Measurements from ENCODE around the gene PRIMPOL.

Gene PRIMPOL

DNA sequence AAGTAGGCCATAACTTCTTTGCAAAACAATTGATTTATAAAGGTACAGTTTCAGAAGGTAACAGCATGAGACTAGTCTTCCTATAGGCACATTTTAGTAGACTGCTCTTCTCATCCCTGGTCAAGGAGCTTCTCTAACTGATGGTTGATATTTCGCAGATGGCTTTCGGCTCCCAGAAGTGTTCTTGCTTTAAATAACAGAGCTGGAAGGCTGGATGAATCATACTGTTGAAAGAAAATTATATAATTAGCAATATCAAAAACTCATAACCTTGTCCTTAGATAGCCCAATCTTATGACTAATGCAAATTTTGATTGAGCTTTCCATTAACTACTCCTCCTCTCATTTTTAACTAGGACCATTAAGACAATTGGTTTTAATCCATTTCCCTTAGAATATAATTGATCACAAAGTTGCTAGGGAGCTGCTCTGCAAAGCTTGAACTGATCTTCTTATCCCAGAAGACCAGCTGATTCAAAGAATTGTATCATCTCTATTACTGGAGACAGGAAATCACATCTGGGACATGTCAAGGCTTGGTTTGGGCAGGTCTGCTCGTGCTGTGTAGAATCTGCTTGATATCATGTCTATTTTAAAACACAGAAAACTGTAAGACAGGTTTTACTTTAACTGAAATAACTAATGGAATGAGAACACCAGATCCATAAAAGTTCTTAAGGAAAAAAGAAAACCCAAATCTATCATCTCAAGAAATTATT, 45.8 kb downstream of the PRIMPOL start:
- no peak overlapping the region for H3K27ac ChIP-seq (ENCODE audit: low read depth, low read length)
- H3K23ac ChIP-seq (ENCODE audit: low read length), result no peak overlapping the region
- no peak overlapping the region for H2BK120ac ChIP-seq (ENCODE audit: low read depth, low read length)
- H3K4me2 ChIP-seq (ENCODE audit: low read length), result no peak overlapping the region
- H3K9ac ChIP-seq (ENCODE audit: low read length), result no peak overlapping the region
- no peak overlapping the region for H2BK15ac ChIP-seq (replicated peaks; ENCODE audit: low read depth)
- no peaks in the 10 kb centered on the region for H3K4me1 ChIP-seq (ENCODE audit: control insufficient read depth, low read depth, low read length)
- H2AK5ac ChIP-seq (ENCODE audit: low read length), result no peak overlapping the region
- H3K36me3 ChIP-seq (ENCODE audit: control insufficient read depth, insufficient read depth, low read length), result peaks cover 3% of the 10 kb centered on the region
- H3K4me3 ChIP-seq (ENCODE audit: low read length), result no peak overlapping the region
- WGBS (ENCODE audit: extremely low coverage, insufficient coverage, low lambda C conversion rate), result no CpG with 5 or more reads among the region's 3 CpGs
- H3K79me2 ChIP-seq (ENCODE audit: control insufficient read depth, insufficient read depth, low read length), result no peaks in the 10 kb centered on the region
- H3K27me3 ChIP-seq (ENCODE audit: insufficient read depth, low read length, poor library complexity), result no peaks in the 10 kb centered on the region
- no peak overlapping the region for H3K4ac ChIP-seq (ENCODE audit: low read depth, low read length)
- H3K18ac ChIP-seq (ENCODE audit: low read length), result no peak overlapping the region
- DNase-seq, result no peak
- no peak overlapping the region for H2BK5ac ChIP-seq (ENCODE audit: low read length)
- no peak overlapping the region for H4K8ac ChIP-seq (ENCODE audit: low read depth, low read length)
- H3K56ac ChIP-seq (ENCODE audit: low read length), result no peak overlapping the region
- no peak overlapping the region for H4K5ac ChIP-seq (ENCODE audit: low read length)
- H3K79me1 ChIP-seq (ENCODE audit: low read length), result no peaks in the 10 kb centered on the region

DNA sequence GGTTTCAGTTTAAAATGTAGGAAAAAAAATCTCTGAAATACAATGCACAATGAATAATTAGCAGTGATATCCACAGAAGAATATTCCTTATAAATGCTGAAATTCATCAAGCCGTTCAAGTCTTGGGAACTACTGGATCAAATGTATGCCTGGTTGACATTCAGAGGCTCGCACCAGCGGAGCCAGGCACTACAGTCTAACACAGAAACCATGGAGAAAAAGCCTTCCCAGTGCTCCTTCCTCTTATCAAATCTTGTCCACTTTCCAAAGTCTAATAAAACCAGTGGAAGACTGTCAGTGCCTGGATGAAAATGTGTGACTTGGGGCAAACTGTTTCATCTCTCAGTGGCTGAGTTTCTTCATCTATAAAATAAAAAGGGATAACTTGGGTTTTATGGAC, 48.4 kb downstream of the PRIMPOL start:
- Histone ChIP-seq H3K4ac (ENCODE audit: low read depth, low read length) (no peak overlapping the region), H4K8ac (ENCODE audit: low read depth, low read length) (no peak overlapping the region), H2BK120ac (ENCODE audit: low read depth, low read length) (no peak overlapping the region), H3K27me3 (ENCODE audit: insufficient read depth, low read length, poor library complexity) (no peaks in the 10 kb centered on the region), H3K36me3 (ENCODE audit: control insufficient read depth, insufficient read depth, low read length) (peaks cover 5% of the 10 kb centered on the region), H3K56ac (ENCODE audit: low read length) (no peak overlapping the region), H3K9ac (ENCODE audit: low read length) (no peak overlapping the region), H4K5ac (ENCODE audit: low read length) (no peak overlapping the region), H2AK5ac (ENCODE audit: low read length) (no peak overlapping the region), H3K4me2 (ENCODE audit: low read length) (no peak overlapping the region), H2BK5ac (ENCODE audit: low read length) (no peak overlapping the region), H3K4me1 (ENCODE audit: control insufficient read depth, low read depth, low read length) (no peaks in the 10 kb centered on the region), H2BK15ac (replicated peaks; ENCODE audit: low read depth) (no peak overlapping the region), H3K23ac (ENCODE audit: low read length) (no peak overlapping the region), H3K18ac (ENCODE audit: low read length) (no peak overlapping the region), H3K4me3 (ENCODE audit: low read length) (no peak overlapping the region), H3K79me1 (ENCODE audit: low read length) (no peaks in the 10 kb centered on the region), H3K79me2 (ENCODE audit: control insufficient read depth, insufficient read depth, low read length) (no peaks in the 10 kb centered on the region), H3K27ac (ENCODE audit: low read depth, low read length) (no peak overlapping the region)
- DNase-seq, result no peak
- WGBS (ENCODE audit: extremely low coverage, insufficient coverage, low lambda C conversion rate), result no CpG with 5 or more reads among the region's 3 CpGs

DNA sequence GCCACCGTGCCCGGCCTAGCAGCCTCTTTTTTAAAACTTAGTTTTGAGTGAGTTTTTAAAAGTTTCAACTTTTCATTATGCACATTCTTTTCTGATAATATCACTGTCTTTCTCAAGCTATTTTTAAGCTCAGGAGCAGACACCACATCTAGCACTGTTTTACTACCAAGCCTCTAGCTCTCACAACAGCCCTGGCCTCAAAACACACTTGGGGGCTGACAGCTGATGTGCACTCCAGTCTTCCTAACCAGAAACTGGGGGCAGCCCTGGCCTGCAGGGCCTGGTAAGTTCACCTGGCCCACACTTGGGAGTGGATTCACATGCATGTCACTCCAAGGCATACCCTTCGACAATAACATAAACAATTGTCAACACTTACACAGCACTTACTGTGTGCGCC, 50.4 kb downstream of the PRIMPOL start:
- no peak overlapping the region for H3K23ac ChIP-seq (ENCODE audit: low read length)
- H3K36me3 ChIP-seq (ENCODE audit: control insufficient read depth, insufficient read depth, low read length), result peaks cover 7% of the 10 kb centered on the region
- no peak overlapping the region for H3K56ac ChIP-seq (ENCODE audit: low read length)

DNA sequence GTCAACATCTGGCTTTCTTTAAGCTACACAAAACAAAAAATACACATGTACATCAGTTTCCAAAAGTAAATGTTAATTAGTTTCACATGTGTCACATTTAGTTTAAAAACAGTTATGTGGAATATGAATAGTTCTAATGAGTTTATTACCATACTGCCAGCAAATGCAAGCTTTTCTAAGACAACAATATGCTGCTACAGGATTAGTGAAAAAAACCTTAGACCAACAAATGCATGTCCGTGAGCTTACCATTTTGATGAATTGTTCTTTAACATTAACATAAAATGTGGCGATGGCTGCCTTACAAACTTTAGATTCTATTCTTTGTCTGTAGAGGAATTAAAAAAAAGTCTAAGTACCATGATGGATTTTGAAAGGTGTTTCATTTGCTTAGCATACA, 52.6 kb downstream of the PRIMPOL start:
- Histone ChIP-seq H3K4me1 (ENCODE audit: control insufficient read depth, low read depth, low read length) (no peaks in the 10 kb centered on the region), H3K23ac (ENCODE audit: low read length) (no peak overlapping the region), H3K79me1 (ENCODE audit: low read length) (peaks cover 2% of the 10 kb centered on the region), H2BK120ac (ENCODE audit: low read depth, low read length) (no peak overlapping the region), H3K4me2 (ENCODE audit: low read length) (no peak overlapping the region), H4K8ac (ENCODE audit: low read depth, low read length) (no peak overlapping the region), H3K27ac (ENCODE audit: low read depth, low read length) (no peak overlapping the region), H3K4me3 (ENCODE audit: low read length) (no peak overlapping the region), H3K79me2 (ENCODE audit: control insufficient read depth, insufficient read depth, low read length) (no peaks in the 10 kb centered on the region), H2BK5ac (ENCODE audit: low read length) (no peak overlapping the region), H3K9ac (ENCODE audit: low read length) (no peak overlapping the region), H3K36me3 (ENCODE audit: control insufficient read depth, insufficient read depth, low read length) (peaks cover 9% of the 10 kb centered on the region), H2BK15ac (replicated peaks; ENCODE audit: low read depth) (no peak overlapping the region), H4K5ac (ENCODE audit: low read length) (no peak overlapping the region), H3K27me3 (ENCODE audit: insufficient read depth, low read length, poor library complexity) (no peaks in the 10 kb centered on the region), H2AK5ac (ENCODE audit: low read length) (no peak overlapping the region), H3K56ac (ENCODE audit: low read length) (no peak overlapping the region), H3K18ac (ENCODE audit: low read length) (no peak overlapping the region), H3K4ac (ENCODE audit: low read depth, low read length) (no peak overlapping the region)
- no CpG with 5 or more reads among the region's 2 CpGs for WGBS (ENCODE audit: extremely low coverage, insufficient coverage, low lambda C conversion rate)
- no peak for DNase-seq

More for the DNA sequence above, 50.4 kb downstream of the PRIMPOL start:
- H2BK120ac ChIP-seq (ENCODE audit: low read depth, low read length), result no peak overlapping the region
- DNase-seq, result no peak
- no peaks in the 10 kb centered on the region for H3K4me1 ChIP-seq (ENCODE audit: control insufficient read depth, low read depth, low read length)
- H4K8ac ChIP-seq (ENCODE audit: low read depth, low read length), result no peak overlapping the region
- H2BK15ac ChIP-seq (replicated peaks; ENCODE audit: low read depth), result no peak overlapping the region
- no CpG with 5 or more reads among the region's 4 CpGs for WGBS (ENCODE audit: extremely low coverage, insufficient coverage, low lambda C conversion rate)
- H3K27me3 ChIP-seq (ENCODE audit: insufficient read depth, low read length, poor library complexity), result no peaks in the 10 kb centered on the region
- no peaks in the 10 kb centered on the region for H3K79me2 ChIP-seq (ENCODE audit: control insufficient read depth, insufficient read depth, low read length)
- H3K79me1 ChIP-seq (ENCODE audit: low read length), result peaks cover 2% of the 10 kb centered on the region
- H4K5ac ChIP-seq (ENCODE audit: low read length), result no peak overlapping the region
- H3K4me2 ChIP-seq (ENCODE audit: low read length), result no peak overlapping the region
- no peak overlapping the region for H3K27ac ChIP-seq (ENCODE audit: low read depth, low read length)
- H3K4ac ChIP-seq (ENCODE audit: low read depth, low read length), result no peak overlapping the region
- no peak overlapping the region for H2BK5ac ChIP-seq (ENCODE audit: low read length)
- H3K9ac ChIP-seq (ENCODE audit: low read length), result no peak overlapping the region
- no peak overlapping the region for H3K4me3 ChIP-seq (ENCODE audit: low read length)
- H3K18ac ChIP-seq (ENCODE audit: low read length), result no peak overlapping the region
- H2AK5ac ChIP-seq (ENCODE audit: low read length), result no peak overlapping the region

DNA sequence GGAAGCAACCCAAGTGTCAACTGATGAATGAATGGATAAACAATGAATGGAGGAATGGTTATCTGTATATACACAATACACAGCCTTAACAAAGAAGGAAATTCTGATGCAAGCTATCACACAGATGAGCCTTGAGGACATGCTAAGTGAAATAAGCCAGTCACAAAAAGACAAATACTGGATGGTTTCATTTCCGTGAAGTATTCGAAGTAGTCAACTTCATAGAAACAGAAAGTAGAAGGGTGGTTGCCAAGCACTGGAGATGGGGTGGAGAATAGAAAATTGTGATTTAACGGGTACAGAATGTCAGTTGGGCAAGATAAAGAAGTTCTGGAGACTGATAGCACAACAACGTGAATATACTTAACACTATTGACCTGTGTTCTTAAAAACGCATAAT, 56.2 kb downstream of the PRIMPOL start:
- Histone ChIP-seq H3K36me3 (ENCODE audit: control insufficient read depth, insufficient read depth, low read length) (peaks cover 9% of the 10 kb centered on the region), H3K4me2 (ENCODE audit: low read length) (no peak overlapping the region), H2BK15ac (replicated peaks; ENCODE audit: low read depth) (no peak overlapping the region), H3K4me3 (ENCODE audit: low read length) (no peak overlapping the region), H2BK120ac (ENCODE audit: low read depth, low read length) (no peak overlapping the region), H3K23ac (ENCODE audit: low read length) (no peak overlapping the region), H3K4me1 (ENCODE audit: control insufficient read depth, low read depth, low read length) (no peaks in the 10 kb centered on the region), H3K9ac (ENCODE audit: low read length) (no peak overlapping the region), H3K27me3 (ENCODE audit: insufficient read depth, low read length, poor library complexity) (no peaks in the 10 kb centered on the region), H2BK5ac (ENCODE audit: low read length) (no peak overlapping the region), H4K8ac (ENCODE audit: low read depth, low read length) (no peak overlapping the region), H3K56ac (ENCODE audit: low read length) (no peak overlapping the region), H2AK5ac (ENCODE audit: low read length) (no peak overlapping the region), H3K79me1 (ENCODE audit: low read length) (peaks cover 2% of the 10 kb centered on the region), H3K18ac (ENCODE audit: low read length) (no peak overlapping the region), H3K27ac (ENCODE audit: low read depth, low read length) (no peak overlapping the region), H3K4ac (ENCODE audit: low read depth, low read length) (no peak overlapping the region), H3K79me2 (ENCODE audit: control insufficient read depth, insufficient read depth, low read length) (no peaks in the 10 kb centered on the region), H4K5ac (ENCODE audit: low read length) (no peak overlapping the region)
- no CpG with 5 or more reads among the region's 5 CpGs for WGBS (ENCODE audit: extremely low coverage, insufficient coverage, low lambda C conversion rate)
- DNase-seq, result no peak

DNA sequence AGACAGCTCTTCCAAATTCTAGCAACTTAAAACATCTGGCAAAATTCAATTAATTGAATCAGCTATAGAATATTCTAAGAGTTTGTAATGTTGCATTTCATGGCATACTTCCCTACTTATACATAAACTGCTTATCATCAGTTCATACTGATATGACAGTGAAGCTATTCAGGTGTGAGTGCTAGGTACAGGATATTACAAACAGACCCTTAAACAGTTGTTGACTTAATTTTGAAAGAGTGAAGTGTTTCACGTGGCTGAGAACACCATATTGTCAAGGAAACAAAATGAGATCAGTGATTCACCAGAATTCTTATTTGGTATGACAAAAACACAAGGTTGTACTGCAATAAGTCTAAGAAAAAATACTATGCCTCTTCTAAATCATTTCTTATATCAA, 56.9 kb downstream of the PRIMPOL start:
- H3K36me3 ChIP-seq (ENCODE audit: control insufficient read depth, insufficient read depth, low read length), result peaks cover 9% of the 10 kb centered on the region
- H3K4me2 ChIP-seq (ENCODE audit: low read length), result no peak overlapping the region
- no peak overlapping the region for H3K56ac ChIP-seq (ENCODE audit: low read length)
- no peak overlapping the region for H3K27ac ChIP-seq (ENCODE audit: low read depth, low read length)
- H2BK15ac ChIP-seq (replicated peaks; ENCODE audit: low read depth), result no peak overlapping the region
- no peak overlapping the region for H2BK120ac ChIP-seq (ENCODE audit: low read depth, low read length)
- no peak overlapping the region for H4K5ac ChIP-seq (ENCODE audit: low read length)
- H3K27me3 ChIP-seq (ENCODE audit: insufficient read depth, low read length, poor library complexity), result no peaks in the 10 kb centered on the region
- no peak for DNase-seq
- H3K79me2 ChIP-seq (ENCODE audit: control insufficient read depth, insufficient read depth, low read length), result no peaks in the 10 kb centered on the region
- no peak overlapping the region for H4K8ac ChIP-seq (ENCODE audit: low read depth, low read length)
- H3K4ac ChIP-seq (ENCODE audit: low read depth, low read length), result no peak overlapping the region
- no peak overlapping the region for H3K23ac ChIP-seq (ENCODE audit: low read length)
- H2BK5ac ChIP-seq (ENCODE audit: low read length), result no peak overlapping the region
- no peak overlapping the region for H3K18ac ChIP-seq (ENCODE audit: low read length)
- no peak overlapping the region for H2AK5ac ChIP-seq (ENCODE audit: low read length)
- H3K9ac ChIP-seq (ENCODE audit: low read length), result no peak overlapping the region
- no CpG with 5 or more reads among the region's 1 CpG for WGBS (ENCODE audit: extremely low coverage, insufficient coverage, low lambda C conversion rate)
- H3K4me1 ChIP-seq (ENCODE audit: control insufficient read depth, low read depth, low read length), result no peaks in the 10 kb centered on the region
- no peak overlapping the region for H3K4me3 ChIP-seq (ENCODE audit: low read length)
- H3K79me1 ChIP-seq (ENCODE audit: low read length), result peaks cover 2% of the 10 kb centered on the region
